HCT116 (cell line): ENCODE data around the gene PTGR3. TPM values are rescaled to one million over a fixed set of nuclear protein-coding genes. Genes with fewer than 3 reads are reported as not detected.

ENCODE experiments used
- ATAC-seq: fragments of 200-7000 bp; cut with Tn5 transposase; 2 replicates; pipeline ENCODE4 v1.9.1; 2020; ENCODE audit warnings: mild to moderate bottlenecking, moderate library complexity
- BruUV-seq: library from RNA; stranded (reverse); fragments of 400-500 nt; replicated peaks from 2 replicates; lab custom pipeline; 2021; lab: Mats Ljungman, UMichigan
- CTCF ChIA-PET: fragments of 300-600 bp; sonication (Branson Sonifier 250); formaldehyde crosslinking; loops from one replicate; lab custom pipeline; 2021; ENCODE audit warnings: antibody characterized with exemption; lab: Charles Lee
- POLR2A ChIA-PET: fragments of 300-600, 350-600 bp; sonication (Branson Sonifier 250); formaldehyde crosslinking; loops from one replicate; lab custom pipeline; 2021; ENCODE audit warnings: antibody characterized with exemption; lab: Charles Lee
- RAD21 ChIA-PET, 2 experiments: fragments of 300-600 bp; sonication (Branson Sonifier 250); formaldehyde crosslinking; loops; one replicate each; lab custom pipeline; 2023; ENCODE audit warnings: low total read pairs in 2 of 2; ENCODE audit not compliant: uncharacterized antibody in 2 of 2, unreplicated experiment in 2 of 2, low non-redundant PET in 1 of 2; lab: Charles Lee
- DNase-seq: peaks from one replicate; pipeline ENCODE4 v3.0.0-alpha.2; 2010; ENCODE audit warnings: low read depth, low spot score
- H2AFZ ChIP-seq: fragments of 200-600 bp; shearing (Covaris generic), sonication (generic); 2 replicates; pipeline ENCODE4 v1.6.1; 2017; ENCODE audit warnings: low read depth, mixed run types, mixed read lengths, antibody characterized with exemption, low read length; ENCODE audit not compliant: poor library complexity, severe bottlenecking
- H3K27ac ChIP-seq: 2 replicates; pipeline ENCODE4 v1.5.1; 2012; ENCODE audit warnings: low read depth, low read length
- H3K27me3 ChIP-seq: fragments of 200-600 bp; sonication (generic); 2 replicates; pipeline ENCODE4 v1.6.1; 2016; ENCODE audit warnings: mixed run types, low read length, mixed read lengths; ENCODE audit not compliant: insufficient read depth
- H3K36me3 ChIP-seq, 2 experiments: fragments of 200-500 bp in 1 of 2; fragments of 200-600 bp in 1 of 2; sonication (Bioruptor generic) in 1 of 2; sonication (generic) in 1 of 2; 2 replicates each; pipeline versions ENCODE4 v1.5.1 to v1.6.1; 2014 to 2016; ENCODE audit warnings: low read length in 2 of 2, inconsistent platforms in 1 of 2, mixed read lengths in 1 of 2, mixed run types in 1 of 2; ENCODE audit not compliant: insufficient read depth in 2 of 2, control insufficient read depth in 1 of 2
- H3K4me1 ChIP-seq, 2 experiments: fragments of 200-600 bp in 1 of 2; sonication (generic) in 1 of 2; 2 replicates each; pipeline versions ENCODE4 v1.5.1 to v1.6.1; 2012 to 2017; ENCODE audit warnings: low read length in 2 of 2, inconsistent platforms in 1 of 2, mild to moderate bottlenecking in 1 of 2, mixed read lengths in 1 of 2, mixed run types in 1 of 2, moderate library complexity in 1 of 2; ENCODE audit not compliant: insufficient read depth in 2 of 2, control insufficient read depth in 1 of 2
- H3K4me2 ChIP-seq: fragments of 200-600 bp; sonication (generic); 2 replicates; pipeline ENCODE4 v1.6.1; 2017; ENCODE audit warnings: mixed run types, low read length, mixed read lengths
- H3K4me3 ChIP-seq, 2 experiments: fragments of 200-600 bp in 1 of 2; sonication (generic) in 1 of 2; replicated peaks in 1 of 2; 2 replicates each; pipeline ENCODE4 v1.5.1; 2011 to 2016; ENCODE audit warnings: low read length in 2 of 2, control low read depth in 1 of 2, low read depth in 1 of 2, mild to moderate bottlenecking in 1 of 2, mixed read lengths in 1 of 2, mixed run types in 1 of 2
- H3K79me2 ChIP-seq: fragments of 200-600 bp; sonication (generic); 2 replicates; pipeline ENCODE4 v1.6.1; 2017; ENCODE audit warnings: mild to moderate bottlenecking, mixed run types, low read length, moderate library complexity, mixed read lengths; ENCODE audit not compliant: insufficient read depth
- H3K9ac ChIP-seq: fragments of 200-600 bp; sonication (generic); 2 replicates; pipeline ENCODE4 v1.6.1; 2016; ENCODE audit warnings: low read length, mixed read lengths
- H3K9me2 ChIP-seq: fragments of 200-600 bp; sonication (generic), shearing (Covaris generic); 2 replicates; pipeline ENCODE4 v1.6.1; 2017; ENCODE audit warnings: mixed run types, mild to moderate bottlenecking, moderate library complexity; ENCODE audit not compliant: insufficient read depth
- H3K9me3 ChIP-seq, 2 experiments: fragments of 200-500 bp in 1 of 2; fragments of 200-600 bp in 1 of 2; sonication (Bioruptor generic) in 1 of 2; sonication (generic) in 1 of 2; 2 replicates each; pipeline ENCODE4 v1.6.1; 2014 to 2017; ENCODE audit warnings: low read length in 2 of 2, mixed read lengths in 2 of 2, inconsistent platforms in 1 of 2, low read depth in 1 of 2, mild to moderate bottlenecking in 1 of 2, mixed run types in 1 of 2, moderate library complexity in 1 of 2; ENCODE audit not compliant: control insufficient read depth in 1 of 2, insufficient read depth in 1 of 2
- H4K20me1 ChIP-seq: fragments of 200-600 bp; sonication (generic), shearing (Covaris generic); 2 replicates; pipeline ENCODE4 v1.6.1; 2017; ENCODE audit warnings: mixed run types, mild to moderate bottlenecking, moderate library complexity; ENCODE audit not compliant: insufficient read depth
- CBX3 ChIP-seq: IDR thresholded peaks from 2 replicates; pipeline ENCODE4 v1.6.1; 2012; ENCODE audit warnings: low read depth
- CEBPB ChIP-seq: IDR thresholded peaks from 2 replicates; pipeline ENCODE4 v1.6.1; 2012; ENCODE audit warnings: low read depth
- EGR1 ChIP-seq: IDR thresholded peaks from 2 replicates; pipeline ENCODE4 v1.6.1; 2012; ENCODE audit warnings: low read depth
- ELF1 ChIP-seq: IDR thresholded peaks from 2 replicates; pipeline ENCODE4 v1.6.1; 2012; ENCODE audit warnings: low read depth, borderline replicate concordance
- EZH2 ChIP-seq: fragments of 200-600 bp; sonication (generic); IDR thresholded peaks from 2 replicates; pipeline ENCODE4 v1.6.1; 2017; ENCODE audit warnings: antibody characterized with exemption, mixed run types
- EZH2phosphoT487 ChIP-seq: fragments of 200-600 bp; IDR thresholded peaks from 2 replicates; pipeline ENCODE4 v1.6.1; 2018; ENCODE audit warnings: antibody characterized with exemption, borderline replicate concordance
- FOSL1 ChIP-seq: IDR thresholded peaks from 2 replicates; pipeline ENCODE4 v1.6.1; 2012; ENCODE audit warnings: low read depth
- JUND ChIP-seq: IDR thresholded peaks from 2 replicates; pipeline ENCODE4 v1.6.1; 2012
- MAX ChIP-seq: IDR thresholded peaks from 2 replicates; pipeline ENCODE4 v1.6.1; 2012
- POLR2A ChIP-seq: IDR thresholded peaks from 2 replicates; pipeline ENCODE4 v1.7.0; 2011; ENCODE audit warnings: borderline replicate concordance; ENCODE audit not compliant: insufficient read depth, insufficient read length; ENCODE audit errors: extremely low read depth
- POLR2AphosphoS5 ChIP-seq: IDR thresholded peaks from 2 replicates; pipeline ENCODE4 v1.6.1; 2011; ENCODE audit warnings: mild to moderate bottlenecking, low read depth, low read length, moderate library complexity
- RAD21 ChIP-seq: IDR thresholded peaks from 2 replicates; pipeline ENCODE4 v1.6.1; 2012; ENCODE audit warnings: low read depth, mild to moderate bottlenecking
- SIN3A ChIP-seq: IDR thresholded peaks from 2 replicates; pipeline ENCODE4 v1.6.1; 2012; ENCODE audit warnings: low read depth
- SP1 ChIP-seq: IDR thresholded peaks from 2 replicates; pipeline ENCODE4 v1.6.1; 2012; ENCODE audit warnings: low read depth
- SRF ChIP-seq: IDR thresholded peaks from 2 replicates; pipeline ENCODE4 v1.6.1; 2012; ENCODE audit warnings: low read depth
- TCF7L2 ChIP-seq: IDR thresholded peaks from 2 replicates; pipeline ENCODE4 v1.7.0; 2011; ENCODE audit warnings: borderline replicate concordance, inconsistent platforms; ENCODE audit not compliant: insufficient read depth, insufficient read length; ENCODE audit errors: extremely low read depth
- YY1 ChIP-seq: IDR thresholded peaks from 2 replicates; pipeline ENCODE4 v1.6.1; 2011; ENCODE audit warnings: low read length, low read depth, moderate library complexity, mild to moderate bottlenecking; ENCODE audit not compliant: insufficient replicate concordance; ENCODE audit errors: extremely low read depth
- ZFX ChIP-seq: fragments of 450-650 bp; IDR thresholded peaks from 2 replicates; pipeline ENCODE4 v1.6.1; 2017
- intact Hi-C: fragments of 100-400 bp; cut with micrococcal nuclease; formaldehyde crosslinking; loops from 2 replicates; pipeline ENCODE4 v1.10.0; 2022
- total RNA-seq: library from RNA; stranded (reverse); gene quantifications from one replicate; pipeline ENCODE4 v1.2.1, GENCODE V29; 2021; ENCODE audit not compliant: unreplicated experiment
- TF ChIP-seq, protein P1 (sequence below): IDR thresholded peaks from 2 replicates; pipeline ENCODE4 v1.6.1; 2011; ENCODE audit warnings: mild to moderate bottlenecking, low read length, moderate library complexity; ENCODE audit not compliant: insufficient replicate concordance; ENCODE audit errors: extremely low read depth
- TF ChIP-seq, protein P2 (sequence below), 3 experiments: fragments of 200-600 bp in 1 of 3; sonication (generic) in 1 of 3; IDR thresholded peaks in 2 of 3; conservative IDR thresholded peaks in 1 of 3; 2 replicates each; pipeline ENCODE4 v1.5.1; 2012 to 2017; ENCODE audit warnings: low read depth in 2 of 3, low read length in 2 of 3, antibody characterized with exemption in 1 of 3, borderline replicate concordance in 1 of 3, control low read depth in 1 of 3, mild to moderate bottlenecking in 1 of 3, mixed read lengths in 1 of 3, mixed run types in 1 of 3, moderate library complexity in 1 of 3; ENCODE audit not compliant: insufficient read depth in 1 of 3

The PTGR3 gene
- total RNA-seq, 1 experiment from 2014 or later = 25.3 TPM

DNA sequence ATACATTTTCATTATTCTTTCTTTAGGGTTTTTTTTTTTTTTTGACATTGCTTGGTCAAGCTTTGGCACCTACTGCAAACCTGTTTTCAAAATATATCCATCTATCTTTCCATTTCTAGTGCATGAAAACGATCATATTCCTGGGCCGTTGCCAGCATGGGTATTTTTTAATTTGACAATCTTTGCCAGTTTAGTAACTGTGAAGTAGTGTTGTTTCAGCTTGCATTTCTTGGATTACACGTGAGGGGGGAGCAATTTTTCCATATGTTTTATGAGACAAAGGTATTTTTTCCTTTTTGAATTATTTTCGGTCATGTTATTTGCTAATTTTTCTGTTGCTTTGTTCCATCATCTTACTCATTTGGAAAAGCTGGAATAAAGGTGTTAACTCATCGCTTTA lies 42.5 kb upstream of the PTGR3 start:
- H3K79me2 ChIP-seq = no peaks in the 10 kb centered on the region
- no peak overlapping the region for H2AFZ ChIP-seq
- H3K27ac ChIP-seq = no peak overlapping the region
- H3K9me2 ChIP-seq = no peaks in the 10 kb centered on the region
- H3K9ac ChIP-seq = no peak overlapping the region
- no peaks in the 10 kb centered on the region for H3K36me3 ChIP-seq
- no TSS peak for BruUV-seq
- POLR2A ChIA-PET = no interaction called here
- no peak for DNase-seq
- no peaks in the 10 kb centered on the region for H3K9me3 ChIP-seq
- TF ChIP-seq CEBPB (no peak), ELF1 (no peak), FOSL1 (no peak), CBX3 (no peak), EZH2 (no peak), SIN3A (no peak), TCF7L2 (no peak), JUND (no peak), RAD21 (no peak), MAX (no peak), POLR2A (no peak), SP1 (no peak), SRF (no peak), YY1 (no peak), ZFX (no peak), EZH2phosphoT487 (no peak), EGR1 (no peak), POLR2AphosphoS5 (no peak)
- TF ChIP-seq, protein P1, sequence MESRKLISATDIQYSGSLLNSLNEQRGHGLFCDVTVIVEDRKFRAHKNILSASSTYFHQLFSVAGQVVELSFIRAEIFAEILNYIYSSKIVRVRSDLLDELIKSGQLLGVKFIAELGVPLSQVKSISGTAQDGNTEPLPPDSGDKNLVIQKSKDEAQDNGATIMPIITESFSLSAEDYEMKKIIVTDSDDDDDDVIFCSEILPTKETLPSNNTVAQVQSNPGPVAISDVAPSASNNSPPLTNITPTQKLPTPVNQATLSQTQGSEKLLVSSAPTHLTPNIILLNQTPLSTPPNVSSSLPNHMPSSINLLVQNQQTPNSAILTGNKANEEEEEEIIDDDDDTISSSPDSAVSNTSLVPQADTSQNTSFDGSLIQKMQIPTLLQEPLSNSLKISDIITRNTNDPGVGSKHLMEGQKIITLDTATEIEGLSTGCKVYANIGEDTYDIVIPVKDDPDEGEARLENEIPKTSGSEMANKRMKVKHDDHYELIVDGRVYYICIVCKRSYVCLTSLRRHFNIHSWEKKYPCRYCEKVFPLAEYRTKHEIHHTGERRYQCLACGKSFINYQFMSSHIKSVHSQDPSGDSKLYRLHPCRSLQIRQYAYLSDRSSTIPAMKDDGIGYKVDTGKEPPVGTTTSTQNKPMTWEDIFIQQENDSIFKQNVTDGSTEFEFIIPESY = no peak
- TF ChIP-seq, protein P2, sequence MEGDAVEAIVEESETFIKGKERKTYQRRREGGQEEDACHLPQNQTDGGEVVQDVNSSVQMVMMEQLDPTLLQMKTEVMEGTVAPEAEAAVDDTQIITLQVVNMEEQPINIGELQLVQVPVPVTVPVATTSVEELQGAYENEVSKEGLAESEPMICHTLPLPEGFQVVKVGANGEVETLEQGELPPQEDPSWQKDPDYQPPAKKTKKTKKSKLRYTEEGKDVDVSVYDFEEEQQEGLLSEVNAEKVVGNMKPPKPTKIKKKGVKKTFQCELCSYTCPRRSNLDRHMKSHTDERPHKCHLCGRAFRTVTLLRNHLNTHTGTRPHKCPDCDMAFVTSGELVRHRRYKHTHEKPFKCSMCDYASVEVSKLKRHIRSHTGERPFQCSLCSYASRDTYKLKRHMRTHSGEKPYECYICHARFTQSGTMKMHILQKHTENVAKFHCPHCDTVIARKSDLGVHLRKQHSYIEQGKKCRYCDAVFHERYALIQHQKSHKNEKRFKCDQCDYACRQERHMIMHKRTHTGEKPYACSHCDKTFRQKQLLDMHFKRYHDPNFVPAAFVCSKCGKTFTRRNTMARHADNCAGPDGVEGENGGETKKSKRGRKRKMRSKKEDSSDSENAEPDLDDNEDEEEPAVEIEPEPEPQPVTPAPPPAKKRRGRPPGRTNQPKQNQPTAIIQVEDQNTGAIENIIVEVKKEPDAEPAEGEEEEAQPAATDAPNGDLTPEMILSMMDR (IDR thresholded peaks at IDR 0.05 in 2 of 3, conservative IDR thresholded peaks at IDR 0.05 in 1 of 3; ENCODE audit: borderline replicate concordance in 1 of 3, insufficient read depth in 1 of 3, low read depth in 2 of 3, low read length in 2 of 3) = no peak
- CTCF ChIA-PET = no interaction called here
- H3K27me3 ChIP-seq = no peaks in the 10 kb centered on the region
- no peaks in the 10 kb centered on the region for H3K4me1 ChIP-seq
- H4K20me1 ChIP-seq = no peaks in the 10 kb centered on the region
- intact Hi-C loops = no loop called here
- H3K4me2 ChIP-seq = no peak overlapping the region
- H3K4me3 ChIP-seq = no peak overlapping the region
- ATAC-seq = no peak
- RAD21 ChIA-PET = no interaction called here
